Mesenteric fat pad (tissue), 1 donor: ENCODE results near the gene REX1BD. TPM values are rescaled to one million over a fixed set of nuclear protein-coding genes. Genes with fewer than 3 reads are reported as not detected.

ENCODE experiments used
- total RNA-seq: library from RNA; stranded (reverse); fragmentation: NEBNext Ultra II Directional; extraction: Animal tissue kit (Norgen Biotek cat#: 25700); gene quantifications from one replicate; pipeline ENCODE4 v1.2.1, GENCODE V29; 2021
- donor health status: DM: yes; HTN: yes; CAD: no.

The REX1BD gene
- total RNA-seq, 1 donor from 2014 or later = 52.7 TPM

Other genes with a start within 250 kb of the REX1BD start
- gene PGPEP1, start 248.2 kb upstream of the REX1BD start, total RNA-seq = 48.7 TPM
- 5.9 TPM for gene GDF15, start 202.6 kb upstream of the REX1BD start, total RNA-seq
- gene LRRC25, start 191.2 kb upstream of the REX1BD start, total RNA-seq = 19.3 TPM
- gene SSBP4, start 169.4 kb upstream of the REX1BD start, total RNA-seq = 63.3 TPM
- gene ISYNA1, start 150.7 kb upstream of the REX1BD start, total RNA-seq = 18.3 TPM
- 38.4 TPM for gene ELL, start 66.7 kb upstream of the REX1BD start, total RNA-seq
- gene FKBP8, start 45.2 kb upstream of the REX1BD start, total RNA-seq = 176 TPM
- 90.9 TPM for gene KXD1, start 30.9 kb upstream of the REX1BD start, total RNA-seq
- 959 TPM for gene UBA52, start 16.9 kb upstream of the REX1BD start, total RNA-seq
- gene CRLF1, start 18.0 kb downstream of the REX1BD start, total RNA-seq = 30.7 TPM
- 2.0 TPM for gene TMEM59L, start 24.1 kb downstream of the REX1BD start, total RNA-seq
- 17.1 TPM for gene KLHL26, start 48.2 kb downstream of the REX1BD start, total RNA-seq
- gene CRTC1, start 94.9 kb downstream of the REX1BD start, total RNA-seq = 13.9 TPM
- gene COMP, start 202.5 kb downstream of the REX1BD start, total RNA-seq = 21.2 TPM
- gene UPF1, start 243.2 kb downstream of the REX1BD start, total RNA-seq = 53.8 TPM